Astrocyte of the spinal cord (primary cell): ENCODE results near the gene ERBB4.

Source experiments
- DNase-seq: peaks from one replicate; pipeline ENCODE4 v3.0.0; 2011; ENCODE audit warnings: low read depth, low spot score
- H3K4me3 ChIP-seq: 2 replicates; pipeline ENCODE4 v1.5.1; 2011; ENCODE audit warnings: low read depth, mild to moderate bottlenecking, low read length, moderate library complexity
- in situ Hi-C: cut with HindIII; loops from 2 replicates; pipeline ENCODE4 v1.10.0; 2017; ENCODE audit warnings: low sequenced_read_pairs
- TF ChIP-seq, protein P1 (sequence below): IDR thresholded peaks from 2 replicates; pipeline ENCODE4 v1.5.1; 2012; ENCODE audit warnings: low read depth, mild to moderate bottlenecking, low read length, inconsistent platforms

Gene ERBB4

DNA sequence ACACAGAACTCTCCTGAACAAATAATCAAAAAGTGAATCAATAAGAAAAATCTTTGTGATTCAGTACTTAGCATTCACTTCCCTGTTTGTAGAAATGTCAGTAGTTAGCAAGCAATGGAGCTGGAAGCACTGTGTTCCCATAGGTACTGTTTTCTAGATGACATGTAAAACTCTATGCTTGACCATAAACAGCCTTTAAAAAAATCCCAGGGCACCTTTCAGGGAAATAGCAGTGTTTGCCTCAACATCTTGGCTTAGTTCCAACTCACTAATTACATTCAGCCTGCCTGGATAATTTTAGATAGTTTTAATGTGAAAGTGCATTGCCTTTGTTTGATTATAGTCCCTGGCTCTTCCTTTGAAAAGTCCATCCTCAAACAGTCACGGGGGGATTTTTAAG lies 721.8 kb downstream of the ERBB4 start:
- DNase-seq = no peak
- H3K4me3 ChIP-seq = no peak overlapping the region
- in situ Hi-C loops = no loop called here
- TF ChIP-seq, protein P1, sequence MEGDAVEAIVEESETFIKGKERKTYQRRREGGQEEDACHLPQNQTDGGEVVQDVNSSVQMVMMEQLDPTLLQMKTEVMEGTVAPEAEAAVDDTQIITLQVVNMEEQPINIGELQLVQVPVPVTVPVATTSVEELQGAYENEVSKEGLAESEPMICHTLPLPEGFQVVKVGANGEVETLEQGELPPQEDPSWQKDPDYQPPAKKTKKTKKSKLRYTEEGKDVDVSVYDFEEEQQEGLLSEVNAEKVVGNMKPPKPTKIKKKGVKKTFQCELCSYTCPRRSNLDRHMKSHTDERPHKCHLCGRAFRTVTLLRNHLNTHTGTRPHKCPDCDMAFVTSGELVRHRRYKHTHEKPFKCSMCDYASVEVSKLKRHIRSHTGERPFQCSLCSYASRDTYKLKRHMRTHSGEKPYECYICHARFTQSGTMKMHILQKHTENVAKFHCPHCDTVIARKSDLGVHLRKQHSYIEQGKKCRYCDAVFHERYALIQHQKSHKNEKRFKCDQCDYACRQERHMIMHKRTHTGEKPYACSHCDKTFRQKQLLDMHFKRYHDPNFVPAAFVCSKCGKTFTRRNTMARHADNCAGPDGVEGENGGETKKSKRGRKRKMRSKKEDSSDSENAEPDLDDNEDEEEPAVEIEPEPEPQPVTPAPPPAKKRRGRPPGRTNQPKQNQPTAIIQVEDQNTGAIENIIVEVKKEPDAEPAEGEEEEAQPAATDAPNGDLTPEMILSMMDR = no peak

DNA sequence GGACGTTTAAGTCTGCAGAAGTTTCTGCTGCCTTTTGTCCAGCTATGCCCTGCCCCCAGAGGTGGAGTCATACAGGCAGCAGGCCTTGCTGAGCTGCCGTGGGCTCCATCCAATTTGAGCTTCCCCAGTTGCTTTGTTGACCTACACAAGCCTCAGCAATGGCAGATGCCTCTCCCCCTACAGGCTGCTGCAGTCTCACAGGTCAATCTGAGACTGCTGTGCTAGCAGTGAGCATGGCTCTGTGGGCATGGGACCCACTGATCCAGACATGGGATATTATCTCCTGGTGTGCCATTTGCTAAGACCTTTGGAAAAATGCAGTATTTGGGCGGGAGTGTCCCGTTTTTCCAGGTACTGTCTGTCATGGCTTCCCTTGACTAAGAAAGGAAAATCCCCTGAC lies 726.0 kb downstream of the ERBB4 start:
- DNase-seq = no peak
- in situ Hi-C loops = no loop called here
- H3K4me3 ChIP-seq = no peak overlapping the region
- TF ChIP-seq, protein P1 = no peak

DNA sequence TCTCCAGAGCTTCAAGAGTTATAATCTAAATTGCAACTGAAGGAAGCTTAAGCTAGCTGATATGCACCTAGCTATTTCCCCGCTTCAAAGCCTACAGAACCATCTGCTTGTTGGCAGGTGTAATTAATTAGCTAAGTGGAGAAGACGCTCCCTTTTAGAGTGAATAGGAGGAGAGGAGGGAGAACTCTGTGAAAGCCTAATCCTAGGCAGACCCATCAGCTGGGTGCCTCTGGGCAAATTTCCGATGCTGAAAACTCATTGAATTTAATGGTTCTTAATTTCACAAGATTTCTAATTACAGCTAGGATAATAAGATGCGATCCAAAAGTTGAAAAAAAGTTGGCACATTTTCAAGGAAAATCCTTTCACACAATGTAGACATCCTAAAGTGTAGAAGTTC lies 735.9 kb downstream of the ERBB4 start:
- no peak for DNase-seq
- TF ChIP-seq, protein P1 = no peak
- H3K4me3 ChIP-seq = no peak overlapping the region
- in situ Hi-C loops = no loop called here

DNA sequence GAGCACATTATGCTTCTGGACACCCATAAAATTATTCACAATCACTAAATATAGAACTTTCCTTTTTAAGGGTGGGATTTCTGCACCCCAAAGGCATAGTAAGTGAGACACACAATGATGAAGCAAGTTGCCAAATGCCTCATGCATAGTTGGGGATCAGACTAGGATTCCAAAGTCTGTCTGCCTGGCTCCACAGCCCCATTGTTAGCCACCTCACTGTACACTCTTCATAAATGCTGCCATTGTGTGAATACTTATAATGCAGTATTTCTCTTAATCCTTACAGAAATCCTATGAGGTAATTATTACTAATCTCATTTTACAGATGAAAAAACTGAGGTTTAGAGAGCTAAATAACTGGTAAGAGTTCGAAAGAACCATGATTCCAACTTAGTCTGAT lies 738.6 kb downstream of the ERBB4 start:
- H3K4me3 ChIP-seq = no peak overlapping the region
- TF ChIP-seq, protein P1 = no peak
- no peak for DNase-seq
- in situ Hi-C loops = no loop called here

DNA sequence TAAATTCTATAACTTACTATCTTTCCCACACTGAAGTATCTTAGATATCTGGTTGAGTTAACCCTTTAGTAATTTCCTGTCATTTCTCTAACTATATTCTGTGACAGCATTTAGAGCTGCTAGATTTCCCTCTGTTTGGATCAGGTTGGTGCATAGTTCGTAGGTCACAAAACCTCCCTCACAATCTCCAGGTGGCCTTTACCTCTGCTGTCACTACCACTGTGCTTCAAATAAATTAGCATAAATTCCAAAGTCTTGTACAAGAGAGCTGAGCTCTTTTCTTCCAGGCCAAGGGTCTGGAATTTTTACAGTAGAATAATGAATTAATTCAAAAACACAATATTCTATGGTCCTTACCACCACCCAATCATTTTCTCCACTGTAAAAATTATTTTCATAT lies 739.7 kb downstream of the ERBB4 start:
- TF ChIP-seq, protein P1 = no peak
- H3K4me3 ChIP-seq = no peak overlapping the region
- no peak for DNase-seq
- in situ Hi-C loops = no loop called here

DNA sequence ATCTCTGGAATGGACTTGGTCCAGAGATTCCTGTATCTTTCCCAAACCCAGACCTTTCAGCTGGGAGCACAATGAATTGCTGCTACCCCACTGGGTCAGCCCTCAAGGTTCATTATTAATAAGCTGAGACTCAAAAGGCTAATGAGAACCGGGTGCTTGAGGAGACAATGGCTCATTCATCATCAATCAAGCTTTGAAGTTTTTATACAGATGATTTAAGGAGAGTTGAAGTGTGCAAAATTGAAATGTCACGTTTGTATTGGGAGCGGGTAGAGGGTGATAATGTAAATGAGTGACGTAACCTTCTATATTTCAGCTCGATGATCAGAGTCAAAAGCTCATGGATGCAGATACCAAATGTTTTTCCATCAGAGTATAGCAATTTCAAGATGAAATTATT lies 744.9 kb downstream of the ERBB4 start:
- DNase-seq = no peak
- in situ Hi-C loops = no loop called here
- TF ChIP-seq, protein P1 = no peak
- no peak overlapping the region for H3K4me3 ChIP-seq

DNA sequence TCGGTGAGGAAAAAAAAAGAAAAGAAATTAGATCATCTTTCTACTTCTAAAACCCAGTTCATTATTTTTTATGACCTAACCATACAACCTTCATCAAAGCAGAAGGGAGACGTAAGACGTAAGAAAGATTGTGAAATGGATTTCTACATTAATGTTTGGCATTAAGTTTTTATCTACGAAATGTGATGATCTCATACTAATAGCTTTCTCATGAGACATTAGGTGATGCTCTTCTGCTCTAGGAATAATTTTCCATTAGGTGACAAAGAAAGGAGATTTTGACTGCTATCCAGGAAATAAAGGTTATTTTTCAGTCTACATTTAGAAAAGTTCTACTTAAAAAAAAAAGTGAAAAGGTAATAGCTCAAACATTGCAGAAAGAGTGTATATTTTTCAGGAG lies 748.6 kb downstream of the ERBB4 start:
- in situ Hi-C loops = no loop called here
- TF ChIP-seq, protein P1 = no peak
- no peak for DNase-seq

More for the DNA sequence above, 748.6 kb downstream of the ERBB4 start:
- H3K4me3 ChIP-seq = no peak overlapping the region
